Activated CD4-positive, alpha-beta memory T cell treated with anti-CD3 and anti-CD28 coated beads, Interleukin-2, amount 10 ng/mL, durations not matched to agents 7 days and 5 days (primary cell): ENCODE measurements around the gene EPHB2. TPM values are rescaled to one million over a fixed set of nuclear protein-coding genes. Genes with fewer than 3 reads are reported as not detected.

Experiments used
- CTCF ChIA-PET: fragments of 350-600 bp; sonication (Branson Sonifier 250); formaldehyde crosslinking; loops from one replicate; lab custom pipeline; 2021; ENCODE audit warnings: antibody characterized with exemption, inconsistent platforms; lab: Charles Lee
- POLR2A ChIA-PET: fragments of 350-600 bp; sonication (Branson Sonifier 250); formaldehyde crosslinking; loops from one replicate; lab custom pipeline; 2021; ENCODE audit warnings: antibody characterized with exemption; lab: Charles Lee
- DNase-seq: peaks from one replicate; pipeline ENCODE4 v3.0.0-alpha.2; 2020
- H3K27ac Mint-ChIP-seq: one replicate; pipeline ENCODE4 v1.8.0; 2021; ENCODE audit warnings: mild to moderate bottlenecking, mixed read lengths
- H3K27me3 Mint-ChIP-seq: one replicate; pipeline ENCODE4 v1.8.0; 2021; ENCODE audit warnings: mixed read lengths
- H3K36me3 Mint-ChIP-seq: one replicate; pipeline ENCODE4 v1.8.0; 2021; ENCODE audit warnings: low read depth, mixed read lengths
- H3K4me1 Mint-ChIP-seq: one replicate; pipeline ENCODE4 v1.8.0; 2021; ENCODE audit warnings: mixed read lengths
- H3K4me3 Mint-ChIP-seq: one replicate; pipeline ENCODE4 v1.8.0; 2021; ENCODE audit warnings: mild to moderate bottlenecking, mixed read lengths
- H3K9me3 Mint-ChIP-seq: one replicate; pipeline ENCODE4 v1.8.0; 2021; ENCODE audit warnings: mixed read lengths
- total RNA-seq, 2 experiments: library from RNA; stranded (reverse); gene quantifications; one replicate each; pipeline ENCODE4 v1.2.3, GENCODE V29; 2021

Gene EPHB2
- total RNA-seq, 2 experiments from 2014 or later, result not detected

DNA sequence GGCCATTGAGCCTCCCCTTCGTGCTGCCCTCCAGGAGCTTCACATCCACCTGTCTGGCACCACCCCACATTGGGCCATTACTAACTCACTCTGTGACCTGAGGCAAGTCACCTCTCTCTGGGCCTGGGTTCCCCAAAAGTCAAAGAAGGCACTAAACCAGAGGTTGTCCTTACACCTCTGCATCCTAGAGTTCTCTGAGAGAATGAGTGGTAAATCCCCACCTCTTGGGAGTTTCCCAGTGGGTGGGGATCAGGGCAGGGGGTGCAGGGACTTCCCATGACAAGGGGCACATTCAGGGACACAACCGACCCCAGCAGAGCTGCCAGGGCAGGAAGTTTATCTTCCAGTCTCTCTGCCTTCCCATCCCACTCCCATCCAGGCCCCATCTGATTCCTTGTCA is 99.7 kb downstream of the EPHB2 start:
- ChIA-PET CTCF (no interaction called here), POLR2A (no interaction called here)
- H3K36me3 Mint-ChIP-seq, result no peaks in the 10 kb centered on the region
- no peak overlapping the region for H3K27ac Mint-ChIP-seq
- H3K4me1 Mint-ChIP-seq, result no peaks in the 10 kb centered on the region
- H3K9me3 Mint-ChIP-seq, result no peaks in the 10 kb centered on the region
- no peak for DNase-seq
- H3K4me3 Mint-ChIP-seq, result no peak overlapping the region
- no peaks in the 10 kb centered on the region for H3K27me3 Mint-ChIP-seq

GRCh38 chr1:22812092-22812880 is 101.6 kb downstream of the EPHB2 start:
- no peaks in the 10 kb centered on the region for H3K27me3 Mint-ChIP-seq
- DNase-seq, result no peak
- H3K27ac Mint-ChIP-seq, result no peak overlapping the region
- no peaks in the 10 kb centered on the region for H3K4me1 Mint-ChIP-seq
- CTCF ChIA-PET, result no interaction called here
- no peaks in the 10 kb centered on the region for H3K36me3 Mint-ChIP-seq
- POLR2A ChIA-PET, result no interaction called here
- no peaks in the 10 kb centered on the region for H3K9me3 Mint-ChIP-seq
- no peak overlapping the region for H3K4me3 Mint-ChIP-seq

- H3K27ac Mint-ChIP-seq, result no peak overlapping the region
- no peaks in the 10 kb centered on the region for H3K36me3 Mint-ChIP-seq
- no peaks in the 10 kb centered on the region for H3K27me3 Mint-ChIP-seq
- H3K9me3 Mint-ChIP-seq, result no peaks in the 10 kb centered on the region
- ChIA-PET CTCF (no interaction called here), POLR2A (no interaction called here)
- no peaks in the 10 kb centered on the region for H3K4me1 Mint-ChIP-seq
- no peak overlapping the region for H3K4me3 Mint-ChIP-seq
- DNase-seq, result no peak
Observed at GRCh38 chr1:22812993-22813790, 102.6 kb downstream of the EPHB2 start.

GRCh38 chr1:22814176-22815042 is 103.8 kb downstream of the EPHB2 start:
- ChIA-PET POLR2A (no interaction called here), CTCF (no interaction called here)
- DNase-seq, result no peak
- no peak overlapping the region for H3K4me3 Mint-ChIP-seq
- H3K36me3 Mint-ChIP-seq, result no peaks in the 10 kb centered on the region
- H3K27me3 Mint-ChIP-seq, result no peaks in the 10 kb centered on the region
- no peak overlapping the region for H3K27ac Mint-ChIP-seq
- no peaks in the 10 kb centered on the region for H3K9me3 Mint-ChIP-seq
- no peaks in the 10 kb centered on the region for H3K4me1 Mint-ChIP-seq

- Mint-ChIP-seq H3K27me3 (no peaks in the 10 kb centered on the region), H3K27ac (no peak overlapping the region)
Observed at GRCh38 chr1:22815043-22815365, 104.4 kb downstream of the EPHB2 start.

GRCh38 chr1:22815421-22816066 is 104.9 kb downstream of the EPHB2 start:
- H3K27ac Mint-ChIP-seq, result no peak overlapping the region
- no peak overlapping the region for H3K4me3 Mint-ChIP-seq
- no peak for DNase-seq
- POLR2A ChIA-PET, result no interaction called here
- CTCF ChIA-PET, result no interaction called here
- no peaks in the 10 kb centered on the region for H3K9me3 Mint-ChIP-seq
- no peaks in the 10 kb centered on the region for H3K36me3 Mint-ChIP-seq
- H3K27me3 Mint-ChIP-seq, result no peaks in the 10 kb centered on the region
- no peaks in the 10 kb centered on the region for H3K4me1 Mint-ChIP-seq

More at GRCh38 chr1:22815043-22815365, 104.4 kb downstream of the EPHB2 start:
- no peak for DNase-seq
- H3K4me1 Mint-ChIP-seq, result no peaks in the 10 kb centered on the region
- H3K36me3 Mint-ChIP-seq, result no peaks in the 10 kb centered on the region
- CTCF ChIA-PET, result no interaction called here
- POLR2A ChIA-PET, result no interaction called here
- H3K9me3 Mint-ChIP-seq, result no peaks in the 10 kb centered on the region
- no peak overlapping the region for H3K4me3 Mint-ChIP-seq

DNA sequence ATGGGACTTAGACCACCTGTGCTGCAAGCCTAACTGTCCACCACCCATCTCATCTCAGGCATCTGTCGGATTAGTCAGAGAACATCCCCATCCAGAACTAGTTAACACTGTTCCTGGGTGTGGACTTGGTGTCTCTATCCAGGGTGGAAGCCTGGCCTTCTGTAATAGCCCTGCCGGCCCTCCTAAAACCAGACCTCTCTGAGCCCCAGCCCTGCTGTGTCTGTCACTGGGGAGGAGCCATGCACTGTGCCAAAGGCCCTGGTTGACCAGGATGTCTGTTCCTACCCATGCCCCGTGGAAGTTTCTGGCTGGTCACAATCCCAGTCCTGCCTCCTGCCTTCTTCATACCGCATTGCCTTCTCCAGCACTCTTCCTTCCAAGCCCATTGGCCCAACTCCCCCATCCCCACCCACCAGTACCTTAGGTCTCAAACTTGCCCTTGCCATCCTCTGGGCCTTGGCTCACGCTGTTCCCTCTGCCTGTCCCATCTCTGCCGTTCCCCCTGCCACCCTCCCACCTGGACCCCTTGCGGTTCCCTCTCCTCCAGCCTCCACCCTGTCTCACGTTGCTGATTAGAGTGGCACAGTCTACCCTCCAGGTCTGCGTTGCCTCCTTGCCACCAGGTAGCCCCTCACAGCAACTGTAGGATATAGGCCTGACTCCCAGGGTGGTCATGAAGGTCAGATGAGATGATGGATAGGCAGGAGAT is 105.6 kb downstream of the EPHB2 start:
- H3K27ac Mint-ChIP-seq, result no peak overlapping the region
- DNase-seq, result no peak
- H3K27me3 Mint-ChIP-seq, result no peaks in the 10 kb centered on the region
- H3K9me3 Mint-ChIP-seq, result no peaks in the 10 kb centered on the region
- H3K4me3 Mint-ChIP-seq, result no peak overlapping the region
- CTCF ChIA-PET, result no interaction called here
- no peaks in the 10 kb centered on the region for H3K4me1 Mint-ChIP-seq
- H3K36me3 Mint-ChIP-seq, result no peaks in the 10 kb centered on the region
- POLR2A ChIA-PET, result no interaction called here

- Mint-ChIP-seq H3K9me3 (no peaks in the 10 kb centered on the region), H3K27me3 (peaks cover 3% of the 10 kb centered on the region), H3K4me1 (no peaks in the 10 kb centered on the region), H3K27ac (no peak overlapping the region), H3K4me3 (no peak overlapping the region), H3K36me3 (no peaks in the 10 kb centered on the region)
- DNase-seq, result no peak
- CTCF ChIA-PET, result no interaction called here
- POLR2A ChIA-PET, result no interaction called here
Observed at GRCh38 chr1:22816803-22817202, 106.2 kb downstream of the EPHB2 start.

DNA sequence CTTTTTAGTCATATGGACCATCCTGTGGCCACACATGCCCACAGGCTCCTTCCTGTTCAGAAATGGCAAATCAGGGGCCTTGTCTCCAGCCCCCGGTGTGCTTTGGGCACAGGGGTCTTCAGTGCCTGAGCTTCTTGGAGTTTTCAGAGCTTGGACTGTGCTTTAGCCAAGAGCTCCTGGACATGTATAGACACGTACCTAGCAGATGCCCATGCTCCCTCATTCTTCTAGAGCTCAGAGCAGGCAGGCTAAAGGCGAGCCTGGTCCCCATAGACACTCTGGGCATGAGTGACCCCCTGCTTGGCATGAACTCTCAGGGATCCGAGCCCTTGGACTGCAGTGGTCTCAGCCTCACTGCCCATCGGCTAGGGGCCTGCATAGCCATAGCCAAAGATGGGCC is 106.8 kb downstream of the EPHB2 start:
- Mint-ChIP-seq H3K36me3 (no peaks in the 10 kb centered on the region), H3K27ac (no peak overlapping the region), H3K4me3 (no peak overlapping the region), H3K27me3 (peaks cover 4% of the 10 kb centered on the region), H3K4me1 (no peaks in the 10 kb centered on the region), H3K9me3 (no peaks in the 10 kb centered on the region)
- DNase-seq, result no peak
- POLR2A ChIA-PET, result no interaction called here
- CTCF ChIA-PET, result no interaction called here

GRCh38 chr1:22818061-22818770 is 107.6 kb downstream of the EPHB2 start:
- ChIA-PET CTCF (no interaction called here), POLR2A (no interaction called here)
- peaks cover 4% of the 10 kb centered on the region for H3K27me3 Mint-ChIP-seq
- no peak for DNase-seq
- H3K9me3 Mint-ChIP-seq, result no peaks in the 10 kb centered on the region
- no peaks in the 10 kb centered on the region for H3K36me3 Mint-ChIP-seq
- no peaks in the 10 kb centered on the region for H3K4me1 Mint-ChIP-seq
- no peak overlapping the region for H3K27ac Mint-ChIP-seq
- H3K4me3 Mint-ChIP-seq, result no peak overlapping the region

DNA sequence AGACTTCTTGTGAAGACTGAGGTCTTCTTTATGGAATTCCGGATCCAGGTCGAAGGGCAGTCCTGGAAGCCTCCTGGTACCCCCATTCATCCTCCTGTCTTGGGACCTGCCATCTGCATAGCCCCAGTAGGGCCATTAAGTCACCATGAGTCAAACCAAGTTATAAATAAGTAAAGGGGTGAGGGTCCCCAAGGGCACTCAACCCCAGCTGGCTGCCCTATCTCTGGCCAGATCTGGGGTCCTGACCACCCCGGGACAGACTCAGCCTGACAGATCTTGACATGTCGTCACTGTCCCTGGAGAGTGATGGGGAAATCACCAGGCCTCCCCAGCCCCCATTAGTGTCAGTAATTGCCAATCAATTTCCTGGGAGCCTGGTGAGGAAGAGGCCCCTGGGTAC is 108.7 kb downstream of the EPHB2 start:
- no peak overlapping the region for H3K4me3 Mint-ChIP-seq
- ChIA-PET POLR2A (no interaction called here), CTCF (interaction anchor here (0.7 kb wide), 1 partner anchor 610 kb away, joined by 3 read pairs; no protein-coding TSS in a partner anchor)
- H3K27me3 Mint-ChIP-seq, result peaks cover 4% of the 10 kb centered on the region
- H3K9me3 Mint-ChIP-seq, result no peaks in the 10 kb centered on the region
- no peak overlapping the region for H3K27ac Mint-ChIP-seq
- DNase-seq, result no peak
- no peaks in the 10 kb centered on the region for H3K4me1 Mint-ChIP-seq
- no peaks in the 10 kb centered on the region for H3K36me3 Mint-ChIP-seq

DNA sequence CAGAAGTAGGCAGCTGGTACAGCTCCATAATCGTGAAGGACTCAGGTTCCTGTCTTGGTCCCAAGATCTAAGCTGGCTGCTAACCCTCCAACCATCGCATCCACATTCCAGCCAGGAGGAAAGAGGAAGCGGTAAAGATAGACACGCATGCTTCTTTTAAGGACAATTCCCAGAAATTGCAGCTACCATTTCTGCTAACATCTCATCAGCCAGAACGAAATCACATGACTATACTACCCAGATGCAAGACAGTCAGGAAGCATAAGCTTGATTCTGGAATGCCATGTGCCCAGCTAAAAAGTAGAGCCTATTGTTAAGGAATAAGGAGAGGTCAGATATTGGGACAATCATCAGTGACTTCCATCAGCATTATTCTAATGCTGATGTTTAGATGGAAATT is 110.4 kb downstream of the EPHB2 start:
- H3K27me3 Mint-ChIP-seq, result peaks cover 4% of the 10 kb centered on the region
- H3K4me3 Mint-ChIP-seq, result no peak overlapping the region
- ChIA-PET CTCF (no interaction called here), POLR2A (interaction anchor here (0.6 kb wide), 1 partner anchor 675 kb away, joined by 3 read pairs; no protein-coding TSS in a partner anchor)
- no peaks in the 10 kb centered on the region for H3K4me1 Mint-ChIP-seq
- no peak for DNase-seq
- H3K9me3 Mint-ChIP-seq, result no peaks in the 10 kb centered on the region
- no peaks in the 10 kb centered on the region for H3K36me3 Mint-ChIP-seq
- no peak overlapping the region for H3K27ac Mint-ChIP-seq
